Measurements from ENCODE around the gene WDR17. TPM values are rescaled to one million over a fixed set of nuclear protein-coding genes. Genes with fewer than 3 reads are reported as not detected.
A peak's percentile ranks its signal among the peaks of the same experiment; 100 is the strongest.

Gene WDR17
- total RNA-seq, 2 donors from 2014 or later: 1.2 to 1.6 TPM

DNA sequence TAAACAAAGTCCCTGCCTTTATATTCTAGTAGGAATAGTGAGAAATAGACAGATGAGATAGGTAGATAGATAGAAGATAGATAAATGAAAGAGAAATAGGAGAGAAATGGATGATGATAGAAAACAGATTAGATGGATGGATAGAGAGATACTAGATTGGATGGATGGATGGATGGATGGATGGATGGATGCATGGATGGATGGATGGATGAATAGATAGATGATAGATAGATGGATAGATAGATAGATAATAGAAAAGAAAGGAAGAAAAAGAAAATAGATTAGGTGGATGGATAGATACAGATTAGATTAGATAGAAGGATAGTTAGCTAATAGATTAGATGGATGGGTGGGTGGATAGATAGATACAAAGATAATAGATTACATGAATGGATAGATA, 33.2 kb upstream of the WDR17 start:
- H3K9me3 ChIP-seq: no peaks in the 10 kb centered on the region
- DNase-seq: no peak
- H3K36me3 ChIP-seq: no peaks in the 10 kb centered on the region
- no peak overlapping the region for H3K27ac ChIP-seq
- H3K4me3 ChIP-seq: no peak overlapping the region
- intact Hi-C loops (cut with DNase I): loop anchor here (5.0 kb wide), 1 partner anchor 310 kb away; no protein-coding TSS in a partner anchor
- no peak for TF ChIP-seq CTCF (IDR thresholded peaks at IDR 0.05)
- no peaks in the 10 kb centered on the region for H3K27me3 ChIP-seq
- no peak overlapping the region for H3K9ac ChIP-seq (ENCODE audit: low read depth in 2 of 2, low read length in 2 of 2)
- H3K4me1 ChIP-seq: no peaks in the 10 kb centered on the region

DNA sequence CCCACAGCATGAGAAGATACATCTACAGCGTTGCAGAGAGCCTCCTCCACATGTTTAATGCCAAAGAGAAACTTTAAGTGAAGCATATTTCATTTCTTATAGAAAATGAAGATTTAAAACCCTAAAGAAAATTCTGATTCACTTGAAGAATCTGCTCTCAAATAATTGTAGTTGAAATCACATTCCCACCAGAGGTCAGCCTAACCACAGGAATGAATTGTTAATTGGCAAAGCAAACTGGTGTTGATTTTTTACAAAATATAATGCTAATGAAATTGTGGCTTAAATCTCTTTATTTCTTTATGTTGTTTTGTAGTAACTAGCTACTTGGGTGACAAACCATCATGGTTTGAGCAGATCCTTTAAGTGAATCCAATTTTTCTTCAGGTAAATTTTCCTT, 31.1 kb upstream of the WDR17 start:
- no peaks in the 10 kb centered on the region for H3K4me1 ChIP-seq
- intact Hi-C loops (cut with DNase I): loop anchor here (5.0 kb wide), 1 partner anchor 308 kb away; no protein-coding TSS in a partner anchor
- H3K36me3 ChIP-seq: no peaks in the 10 kb centered on the region
- peak; percentile 24 for TF ChIP-seq CTCF (IDR thresholded peaks at IDR 0.05)
- no peaks in the 10 kb centered on the region for H3K9me3 ChIP-seq
- H3K4me3 ChIP-seq: no peak overlapping the region
- no peak overlapping the region for H3K27ac ChIP-seq
- DNase-seq: no peak
- no peaks in the 10 kb centered on the region for H3K27me3 ChIP-seq
- no peak overlapping the region for H3K9ac ChIP-seq (ENCODE audit: low read depth in 2 of 2, low read length in 2 of 2)

DNA sequence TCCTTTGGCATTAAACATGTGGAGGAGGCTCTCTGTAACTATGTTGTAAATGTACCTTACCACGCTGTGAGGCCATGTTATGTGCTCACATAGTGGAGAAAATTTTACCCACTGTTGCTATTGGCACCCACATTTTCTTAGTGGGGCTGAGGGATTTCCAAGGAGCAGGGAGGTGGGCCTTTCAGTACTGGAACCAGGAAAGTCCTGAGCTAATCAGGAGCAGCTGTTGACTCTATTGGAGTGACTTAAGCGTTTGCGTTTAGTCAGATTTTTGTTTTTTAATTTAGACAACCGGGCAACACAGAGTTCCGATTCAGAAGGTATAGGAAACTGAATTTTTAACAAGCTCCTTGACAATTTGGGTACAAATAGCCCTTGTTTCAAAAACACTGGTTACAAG, 30.7 kb upstream of the WDR17 start:
- Histone ChIP-seq H3K27ac (no peak overlapping the region), H3K36me3 (no peaks in the 10 kb centered on the region), H3K27me3 (no peaks in the 10 kb centered on the region), H3K9me3 (no peaks in the 10 kb centered on the region), H3K9ac (ENCODE audit: low read depth in 2 of 2, low read length in 2 of 2) (no peak overlapping the region), H3K4me1 (no peaks in the 10 kb centered on the region), H3K4me3 (no peak overlapping the region)
- TF ChIP-seq CTCF (IDR thresholded peaks at IDR 0.05): no peak
- no peak for DNase-seq
- intact Hi-C loops (cut with DNase I): loop anchor here (5.0 kb wide), 1 partner anchor 307 kb away; no protein-coding TSS in a partner anchor

- Histone ChIP-seq H3K9me3 (no peaks in the 10 kb centered on the region), H3K27me3 (no peaks in the 10 kb centered on the region), H3K9ac (ENCODE audit: low read depth in 2 of 2, low read length in 2 of 2) (no peak overlapping the region), H3K27ac (no peak overlapping the region), H3K4me3 (no peak overlapping the region), H3K4me1 (no peaks in the 10 kb centered on the region), H3K36me3 (no peaks in the 10 kb centered on the region)
- intact Hi-C loops (cut with DNase I): no loop called here
- no peak for TF ChIP-seq CTCF (IDR thresholded peaks at IDR 0.05)
- DNase-seq: no peak
These were observed 28.9 kb upstream of the WDR17 start for GRCh38 chr4:176036585-176037205.

- DNase-seq: no peak
- Histone ChIP-seq H3K27ac (no peak overlapping the region), H3K9ac (ENCODE audit: low read depth in 2 of 2, low read length in 2 of 2) (no peak overlapping the region), H3K9me3 (no peaks in the 10 kb centered on the region), H3K36me3 (no peaks in the 10 kb centered on the region), H3K4me3 (no peak overlapping the region), H3K27me3 (no peaks in the 10 kb centered on the region), H3K4me1 (no peaks in the 10 kb centered on the region)
- intact Hi-C loops (cut with DNase I): no loop called here
- no peak for TF ChIP-seq CTCF (IDR thresholded peaks at IDR 0.05)
These were observed 26.9 kb upstream of the WDR17 start for GRCh38 chr4:176038789-176039188.
